ENCODE results near the gene TCHP. TPM values are rescaled to one million over a fixed set of nuclear protein-coding genes. Genes with fewer than 3 reads are reported as not detected.
"Not testable (repeated sequence)": the region's sequence is repeated elsewhere in the genome, so short reads cannot be mapped to it uniquely, and the experiment has no call there.

Gene TCHP, protein sequence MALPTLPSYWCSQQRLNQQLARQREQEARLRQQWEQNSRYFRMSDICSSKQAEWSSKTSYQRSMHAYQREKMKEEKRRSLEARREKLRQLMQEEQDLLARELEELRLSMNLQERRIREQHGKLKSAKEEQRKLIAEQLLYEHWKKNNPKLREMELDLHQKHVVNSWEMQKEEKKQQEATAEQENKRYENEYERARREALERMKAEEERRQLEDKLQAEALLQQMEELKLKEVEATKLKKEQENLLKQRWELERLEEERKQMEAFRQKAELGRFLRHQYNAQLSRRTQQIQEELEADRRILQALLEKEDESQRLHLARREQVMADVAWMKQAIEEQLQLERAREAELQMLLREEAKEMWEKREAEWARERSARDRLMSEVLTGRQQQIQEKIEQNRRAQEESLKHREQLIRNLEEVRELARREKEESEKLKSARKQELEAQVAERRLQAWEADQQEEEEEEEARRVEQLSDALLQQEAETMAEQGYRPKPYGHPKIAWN
- total RNA-seq (2014; rRNA removed; shearing (Covaris generic)) = 13.3 and 15.0 TPM in 2 replicates
- 28.2 and 29.8 TPM in 2 replicates for total RNA-seq (2022)
- percentile 69 among the genes with signal in this experiment for Bru-seq, nascent RNA
- BruChase-seq, experiment 1, labeled RNA remaining after a 6-hour chase = percentile 73 among the genes with signal in this experiment
- BruChase-seq, experiment 2, labeled RNA remaining after a 2-hour chase = percentile 76 among the genes with signal in this experiment
- long read RNA-seq, transcript TCHP-202 (13 exons, 3,090 nt) = major isoform, 36 of 73 reads
- long read RNA-seq, partial matches to known transcripts = 4 of 73 reads
- long read RNA-seq, other reads (novel, unspliced or antisense) = 33 of 73 reads

GRCh38 chr12:109899783-109900751 lies at the start of gene TCHP:
Gene TCHP (plus strand): TSS chr12:109900274. CDS start chr12:109903027, 2,753 bp downstream.
- CTCF ChIA-PET (ENCODE audit: unreplicated experiment) = interaction anchor here (1.4 kb wide), 1 partner anchor 11 kb away, joined by 5 read pairs; no protein-coding TSS in a partner anchor
- POLR2A ChIA-PET = interaction anchor here (0.6 to 1.4 kb wide), 4 partner anchors 11 to 478 kb away, joined by 3 to 6 read pairs (median 3); no protein-coding TSS in a partner anchor

GRCh38 chr12:109850518-109850917 lies 49.6 kb upstream of the TCHP start:
- H3K4me2 ChIP-seq (ENCODE audit: low read length); intact Hi-C loops (cut with micrococcal nuclease; ENCODE audit: unreplicated experiment); H3K27ac ChIP-seq (ENCODE audit: low read depth, low read length, poor library complexity, severe bottlenecking); H2AFZ ChIP-seq (ENCODE audit: low read length); H3K36me3 ChIP-seq (ENCODE audit: insufficient read depth, low read length); DNase-seq (ENCODE audit: low spot score); H3K4me3 ChIP-seq (ENCODE audit: low read depth, low read length, poor library complexity, severe bottlenecking); H4K20me1 ChIP-seq (ENCODE audit: insufficient read depth, low read length); H3K9me2 ChIP-seq (ENCODE audit: insufficient read depth, low read length); BruUV-seq (replicated peaks); CTCF ChIA-PET (ENCODE audit: unreplicated experiment); H3K79me2 ChIP-seq (ENCODE audit: insufficient read depth, low read depth, low read length); H3K9me3 ChIP-seq (ENCODE audit: low read length); H3K4me1 ChIP-seq (ENCODE audit: insufficient read depth, low read length, poor library complexity, severe bottlenecking): not testable (repeated sequence)
- POLR2A ChIA-PET = interaction anchor here (0.6 kb wide), 1 partner anchor 13 kb away, joined by 4 read pairs; no protein-coding TSS in a partner anchor

More at GRCh38 chr12:109899783-109900751, at the start of gene TCHP:
- H3K36me3 ChIP-seq (ENCODE audit: insufficient read depth, low read length) = peaks cover 25% of the 10 kb centered on the region
- H3K27ac ChIP-seq (ENCODE audit: low read depth, low read length, poor library complexity, severe bottlenecking) = peak within 1 kb of the TSS; percentile 40
- intact Hi-C loops (cut with micrococcal nuclease; ENCODE audit: unreplicated experiment) = no loop called here
- peaks cover 30% of the 10 kb centered on the region for H3K4me1 ChIP-seq (ENCODE audit: insufficient read depth, low read length, poor library complexity, severe bottlenecking)
- H4K20me1 ChIP-seq (ENCODE audit: insufficient read depth, low read length) = no peaks in the 10 kb centered on the region
- peak within 1 kb of the TSS; percentile 71 for H3K4me3 ChIP-seq (ENCODE audit: low read depth, low read length, poor library complexity, severe bottlenecking)
- peak within 1 kb of the TSS; percentile 93 for H2AFZ ChIP-seq (ENCODE audit: low read length)
- H3K79me2 ChIP-seq (ENCODE audit: insufficient read depth, low read depth, low read length) = peaks cover 9% of the 10 kb centered on the region; the same call in 1 of the 2 replicates
- no peaks in the 10 kb centered on the region for H3K9me3 ChIP-seq (ENCODE audit: low read length)
- no peak for TF ChIP-seq EZH2phosphoT487 (IDR thresholded peaks at IDR 0.05; ENCODE audit: borderline replicate concordance, low read depth, low read length)
- TF ChIP-seq CTCF (conservative IDR thresholded peaks at IDR 0.05; ENCODE audit: low read length) = peak; percentile 39
- BruUV-seq (replicated peaks) = no TSS peak
- peak within 1 kb of the TSS; percentile 75 for H3K4me2 ChIP-seq (ENCODE audit: low read length)
- H3K9me2 ChIP-seq (ENCODE audit: insufficient read depth, low read length) = no peaks in the 10 kb centered on the region
- peak; percentile 78 for DNase-seq (ENCODE audit: low spot score)
